HCT116 (cell line): ENCODE results near the gene MCF2L.
A peak's percentile ranks its signal among the peaks of the same experiment; 100 is the strongest.

Experiments used
- EZH2 ChIP-seq: fragments of 200-600 bp; sonication (generic); IDR thresholded peaks from 2 replicates; pipeline ENCODE4 v1.6.1; 2017; ENCODE audit warnings: antibody characterized with exemption, mixed run types
- EZH2phosphoT487 ChIP-seq: fragments of 200-600 bp; IDR thresholded peaks from 2 replicates; pipeline ENCODE4 v1.6.1; 2018; ENCODE audit warnings: antibody characterized with exemption, borderline replicate concordance
- MAX ChIP-seq: IDR thresholded peaks from 2 replicates; pipeline ENCODE4 v1.6.1; 2012
- POLR2A ChIP-seq: IDR thresholded peaks from 2 replicates; pipeline ENCODE4 v1.7.0; 2011; ENCODE audit warnings: borderline replicate concordance; ENCODE audit not compliant: insufficient read depth, insufficient read length; ENCODE audit errors: extremely low read depth
- YY1 ChIP-seq: IDR thresholded peaks from 2 replicates; pipeline ENCODE4 v1.6.1; 2011; ENCODE audit warnings: low read length, low read depth, moderate library complexity, mild to moderate bottlenecking; ENCODE audit not compliant: insufficient replicate concordance; ENCODE audit errors: extremely low read depth
- ZBTB33 ChIP-seq: IDR thresholded peaks from 2 replicates; pipeline ENCODE4 v1.6.1; 2011; ENCODE audit warnings: mild to moderate bottlenecking, low read length, moderate library complexity; ENCODE audit not compliant: insufficient replicate concordance; ENCODE audit errors: extremely low read depth
- TF ChIP-seq, protein P1 (sequence below): IDR thresholded peaks from 2 replicates; pipeline ENCODE4 v1.6.1; 2012; ENCODE audit warnings: low read depth
- TF ChIP-seq, protein P2 (sequence below), 3 experiments: fragments of 200-600 bp in 1 of 3; sonication (generic) in 1 of 3; IDR thresholded peaks in 2 of 3; conservative IDR thresholded peaks in 1 of 3; 2 replicates each; pipeline ENCODE4 v1.5.1; 2012 to 2017; ENCODE audit warnings: low read depth in 2 of 3, low read length in 2 of 3, antibody characterized with exemption in 1 of 3, borderline replicate concordance in 1 of 3, control low read depth in 1 of 3, mild to moderate bottlenecking in 1 of 3, mixed read lengths in 1 of 3, mixed run types in 1 of 3, moderate library complexity in 1 of 3; ENCODE audit not compliant: insufficient read depth in 1 of 3

DNA sequence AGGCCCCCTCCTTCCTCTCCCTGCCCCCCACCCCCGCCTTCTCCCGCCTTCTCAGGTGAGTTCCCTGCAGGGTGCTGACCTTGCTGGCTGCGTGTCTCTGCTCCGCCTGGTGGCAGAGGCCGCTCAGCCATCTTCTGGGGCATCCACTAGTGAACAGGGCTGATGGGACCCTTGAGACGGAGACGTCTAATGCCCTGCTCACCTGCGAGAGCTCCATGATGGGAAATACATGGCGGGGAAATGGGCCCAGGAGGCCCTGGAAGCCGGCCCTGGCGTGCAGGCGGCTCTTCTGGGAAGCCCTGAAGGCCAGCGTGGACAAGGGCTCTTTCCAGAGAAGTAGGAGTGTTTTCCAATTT, 121.4 kb downstream of the MCF2L start:
- TF ChIP-seq ZBTB33 (no peak), EZH2phosphoT487 (no peak), YY1 (no peak), MAX (no peak), POLR2A (peak; percentile 50), EZH2 (no peak)
- TF ChIP-seq, protein P1, sequence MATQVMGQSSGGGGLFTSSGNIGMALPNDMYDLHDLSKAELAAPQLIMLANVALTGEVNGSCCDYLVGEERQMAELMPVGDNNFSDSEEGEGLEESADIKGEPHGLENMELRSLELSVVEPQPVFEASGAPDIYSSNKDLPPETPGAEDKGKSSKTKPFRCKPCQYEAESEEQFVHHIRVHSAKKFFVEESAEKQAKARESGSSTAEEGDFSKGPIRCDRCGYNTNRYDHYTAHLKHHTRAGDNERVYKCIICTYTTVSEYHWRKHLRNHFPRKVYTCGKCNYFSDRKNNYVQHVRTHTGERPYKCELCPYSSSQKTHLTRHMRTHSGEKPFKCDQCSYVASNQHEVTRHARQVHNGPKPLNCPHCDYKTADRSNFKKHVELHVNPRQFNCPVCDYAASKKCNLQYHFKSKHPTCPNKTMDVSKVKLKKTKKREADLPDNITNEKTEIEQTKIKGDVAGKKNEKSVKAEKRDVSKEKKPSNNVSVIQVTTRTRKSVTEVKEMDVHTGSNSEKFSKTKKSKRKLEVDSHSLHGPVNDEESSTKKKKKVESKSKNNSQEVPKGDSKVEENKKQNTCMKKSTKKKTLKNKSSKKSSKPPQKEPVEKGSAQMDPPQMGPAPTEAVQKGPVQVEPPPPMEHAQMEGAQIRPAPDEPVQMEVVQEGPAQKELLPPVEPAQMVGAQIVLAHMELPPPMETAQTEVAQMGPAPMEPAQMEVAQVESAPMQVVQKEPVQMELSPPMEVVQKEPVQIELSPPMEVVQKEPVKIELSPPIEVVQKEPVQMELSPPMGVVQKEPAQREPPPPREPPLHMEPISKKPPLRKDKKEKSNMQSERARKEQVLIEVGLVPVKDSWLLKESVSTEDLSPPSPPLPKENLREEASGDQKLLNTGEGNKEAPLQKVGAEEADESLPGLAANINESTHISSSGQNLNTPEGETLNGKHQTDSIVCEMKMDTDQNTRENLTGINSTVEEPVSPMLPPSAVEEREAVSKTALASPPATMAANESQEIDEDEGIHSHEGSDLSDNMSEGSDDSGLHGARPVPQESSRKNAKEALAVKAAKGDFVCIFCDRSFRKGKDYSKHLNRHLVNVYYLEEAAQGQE = no peak
- TF ChIP-seq, protein P2, sequence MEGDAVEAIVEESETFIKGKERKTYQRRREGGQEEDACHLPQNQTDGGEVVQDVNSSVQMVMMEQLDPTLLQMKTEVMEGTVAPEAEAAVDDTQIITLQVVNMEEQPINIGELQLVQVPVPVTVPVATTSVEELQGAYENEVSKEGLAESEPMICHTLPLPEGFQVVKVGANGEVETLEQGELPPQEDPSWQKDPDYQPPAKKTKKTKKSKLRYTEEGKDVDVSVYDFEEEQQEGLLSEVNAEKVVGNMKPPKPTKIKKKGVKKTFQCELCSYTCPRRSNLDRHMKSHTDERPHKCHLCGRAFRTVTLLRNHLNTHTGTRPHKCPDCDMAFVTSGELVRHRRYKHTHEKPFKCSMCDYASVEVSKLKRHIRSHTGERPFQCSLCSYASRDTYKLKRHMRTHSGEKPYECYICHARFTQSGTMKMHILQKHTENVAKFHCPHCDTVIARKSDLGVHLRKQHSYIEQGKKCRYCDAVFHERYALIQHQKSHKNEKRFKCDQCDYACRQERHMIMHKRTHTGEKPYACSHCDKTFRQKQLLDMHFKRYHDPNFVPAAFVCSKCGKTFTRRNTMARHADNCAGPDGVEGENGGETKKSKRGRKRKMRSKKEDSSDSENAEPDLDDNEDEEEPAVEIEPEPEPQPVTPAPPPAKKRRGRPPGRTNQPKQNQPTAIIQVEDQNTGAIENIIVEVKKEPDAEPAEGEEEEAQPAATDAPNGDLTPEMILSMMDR (IDR thresholded peaks at IDR 0.05 in 2 of 3, conservative IDR thresholded peaks at IDR 0.05 in 1 of 3; ENCODE audit: borderline replicate concordance in 1 of 3, insufficient read depth in 1 of 3, low read depth in 2 of 3, low read length in 2 of 3) = no peak
